GM23248 (cell line): Measurements from ENCODE around the gene KCNG4. TPM values are rescaled to one million over a fixed set of nuclear protein-coding genes. Genes with fewer than 3 reads are reported as not detected.
A peak's percentile ranks its signal among the peaks of the same experiment; 100 is the strongest.

Source experiments
- DNase-seq: peaks from one replicate; pipeline ENCODE4 v3.0.0-alpha.2; 2015
- H2AFZ ChIP-seq: fragments of 200-600 bp; sonication (generic); 2 replicates; pipeline ENCODE4 v1.6.1; 2016; ENCODE audit warnings: antibody characterized with exemption
- H3F3A ChIP-seq: fragments of 200-600 bp; sonication (generic); 2 replicates; pipeline ENCODE4 v1.6.1; 2016; ENCODE audit warnings: mild to moderate bottlenecking, antibody characterized with exemption, mixed run types; ENCODE audit not compliant: insufficient read depth
- H3K27ac ChIP-seq: fragments of 200-600 bp; sonication (generic); 2 replicates; pipeline ENCODE4 v1.5.1; 2016; ENCODE audit warnings: mild to moderate bottlenecking
- H3K27me3 ChIP-seq: fragments of 200-600 bp; sonication (generic); replicated peaks from 2 replicates; pipeline ENCODE4 v1.6.1; 2016; ENCODE audit warnings: mild to moderate bottlenecking; ENCODE audit not compliant: insufficient read depth
- H3K36me3 ChIP-seq: fragments of 200-600 bp; sonication (generic); 2 replicates; pipeline ENCODE4 v1.6.1; 2016; ENCODE audit warnings: low read depth, mild to moderate bottlenecking
- H3K4me1 ChIP-seq: fragments of 200-600 bp; sonication (generic); 2 replicates; pipeline ENCODE4 v1.6.1; 2016; ENCODE audit warnings: mild to moderate bottlenecking; ENCODE audit not compliant: insufficient read depth
- H3K4me2 ChIP-seq: fragments of 200-600 bp; sonication (generic); one replicate; pipeline ENCODE4 v1.6.1; 2016; ENCODE audit warnings: mild to moderate bottlenecking; ENCODE audit not compliant: unreplicated experiment
- H3K4me3 ChIP-seq: fragments of 200-600 bp; sonication (generic); 2 replicates; pipeline ENCODE4 v1.5.1; 2016; ENCODE audit warnings: mild to moderate bottlenecking
- H3K79me2 ChIP-seq: fragments of 200-600 bp; sonication (generic); 2 replicates; pipeline ENCODE4 v1.6.1; 2016; ENCODE audit warnings: mild to moderate bottlenecking; ENCODE audit not compliant: insufficient read depth
- H3K9ac ChIP-seq: fragments of 200-600 bp; sonication (generic); 2 replicates; pipeline ENCODE4 v1.6.1; 2016; ENCODE audit warnings: mild to moderate bottlenecking
- H3K9me2 ChIP-seq: fragments of 200-600 bp; sonication (generic); 2 replicates; pipeline ENCODE4 v1.6.1; 2016; ENCODE audit warnings: mixed run types, mild to moderate bottlenecking, moderate library complexity; ENCODE audit not compliant: insufficient read depth
- H3K9me3 ChIP-seq: fragments of 200-600 bp; sonication (generic); one replicate; pipeline ENCODE4 v1.6.1; 2017; ENCODE audit warnings: low read depth
- H4K20me1 ChIP-seq: fragments of 200-600 bp; sonication (generic); 2 replicates; pipeline ENCODE4 v1.6.0; 2016; ENCODE audit not compliant: insufficient read depth
- EZH2 ChIP-seq: fragments of 200-600 bp; sonication (generic); IDR thresholded peaks from 2 replicates; pipeline ENCODE4 v1.6.1; 2018; ENCODE audit warnings: antibody characterized with exemption, mild to moderate bottlenecking; ENCODE audit not compliant: insufficient read depth, poor library complexity, severe bottlenecking
- EZH2phosphoT487 ChIP-seq: fragments of 200-600 bp; sonication (generic); IDR thresholded peaks from 2 replicates; pipeline ENCODE4 v1.6.1; 2018; ENCODE audit warnings: antibody characterized with exemption, moderate library complexity, mild to moderate bottlenecking, low read depth; ENCODE audit not compliant: insufficient read depth
- WGBS, 2 experiments: methylation state at CpG; one replicate each; pipeline ENCODE4 v1.1.6; 2015 to 2017; ENCODE audit warnings: low lambda C conversion rate in 2 of 2, low coverage in 1 of 2; ENCODE audit errors: missing lambda C conversion rate in 2 of 2; 5-methylcytosine and 5-hydroxymethylcytosine counted together
- in situ Hi-C: fragments of 300-500 bp; cut with MboI; formaldehyde crosslinking; loops from 2 replicates; pipeline ENCODE4 v1.15.0; 2020
- polyA plus RNA-seq: library from polyadenylated mRNA; unstranded; fragments of >200 nt; fragmentation: Nextera tagmentation; extraction: Ambion mirVana; gene quantifications from 2 replicates; pipeline ENCODE4 v1.2.1, GENCODE V29; 2016
- total RNA-seq: library from RNA; depleted of rRNA; stranded (reverse); fragments of >200 nt; shearing (Covaris generic); gene quantifications from 2 replicates; pipeline ENCODE4 v1.2.3, GENCODE V29; 2014

The KCNG4 gene
- total and polyA plus RNA-seq, 2 experiments from 2014 or later, result not detected

DNA sequence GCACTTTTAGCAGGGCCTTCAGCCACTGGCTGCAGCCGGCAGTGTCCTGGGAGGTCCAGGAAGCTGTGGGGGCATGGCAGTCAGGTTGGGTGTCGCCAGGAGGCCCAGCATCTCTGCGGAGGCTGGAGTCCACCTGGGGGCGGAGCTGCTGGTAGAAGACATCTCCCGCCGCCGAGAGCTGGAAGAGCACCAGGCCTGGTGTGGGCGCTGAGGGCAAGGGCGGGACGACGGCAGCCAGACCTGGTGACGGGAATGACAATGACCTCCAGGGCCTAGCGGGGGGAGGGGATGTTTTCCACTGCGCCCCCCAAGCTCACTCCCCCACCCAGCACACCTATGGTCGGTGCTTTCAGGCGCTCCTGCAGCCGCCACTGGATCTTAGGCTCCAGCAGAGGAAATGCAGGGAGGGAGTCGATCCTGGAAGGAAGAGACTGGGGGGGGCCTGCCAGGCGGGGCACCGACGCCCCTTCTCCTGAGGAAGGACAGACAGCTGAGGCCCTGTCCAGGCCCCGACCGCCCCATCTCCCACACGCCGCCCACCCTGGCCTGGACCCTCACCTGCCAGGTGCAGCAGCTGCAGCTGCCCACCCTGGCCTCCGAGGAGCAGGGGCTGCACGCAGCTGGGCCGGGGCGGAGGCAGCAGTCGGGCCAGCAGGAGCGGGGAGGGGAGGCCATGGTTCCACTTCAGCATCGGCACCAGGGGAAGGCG, 60.0 kb downstream of the KCNG4 start:
- no peaks in the 10 kb centered on the region for H3K36me3 ChIP-seq
- in situ Hi-C loops, result no loop called here
- H4K20me1 ChIP-seq, result no peaks in the 10 kb centered on the region; the same call in 1 of the 2 replicates
- DNase-seq, result no peak
- no peak overlapping the region for H3K27ac ChIP-seq
- H3K9ac ChIP-seq, result no peak overlapping the region
- H3K79me2 ChIP-seq, result peaks cover 13% of the 10 kb centered on the region
- no peaks in the 10 kb centered on the region for H3K9me3 ChIP-seq
- no peaks in the 10 kb centered on the region for H3K9me2 ChIP-seq
- H2AFZ ChIP-seq, result no peak overlapping the region
- H3F3A ChIP-seq, result peaks cover 10% of the 10 kb centered on the region; the same call in 1 of the 2 replicates
- H3K4me2 ChIP-seq, result no peak overlapping the region
- H3K27me3 ChIP-seq, result no peaks in the 10 kb centered on the region
- H3K4me1 ChIP-seq, result peaks cover 21% of the 10 kb centered on the region
- H3K4me3 ChIP-seq, result no peak overlapping the region
- TF ChIP-seq EZH2phosphoT487, result no peak
- no peak for TF ChIP-seq EZH2
- 94 to 96% methylated on average over 14 to 33 of the region's 33 CpGs for WGBS, 2 experiments

DNA sequence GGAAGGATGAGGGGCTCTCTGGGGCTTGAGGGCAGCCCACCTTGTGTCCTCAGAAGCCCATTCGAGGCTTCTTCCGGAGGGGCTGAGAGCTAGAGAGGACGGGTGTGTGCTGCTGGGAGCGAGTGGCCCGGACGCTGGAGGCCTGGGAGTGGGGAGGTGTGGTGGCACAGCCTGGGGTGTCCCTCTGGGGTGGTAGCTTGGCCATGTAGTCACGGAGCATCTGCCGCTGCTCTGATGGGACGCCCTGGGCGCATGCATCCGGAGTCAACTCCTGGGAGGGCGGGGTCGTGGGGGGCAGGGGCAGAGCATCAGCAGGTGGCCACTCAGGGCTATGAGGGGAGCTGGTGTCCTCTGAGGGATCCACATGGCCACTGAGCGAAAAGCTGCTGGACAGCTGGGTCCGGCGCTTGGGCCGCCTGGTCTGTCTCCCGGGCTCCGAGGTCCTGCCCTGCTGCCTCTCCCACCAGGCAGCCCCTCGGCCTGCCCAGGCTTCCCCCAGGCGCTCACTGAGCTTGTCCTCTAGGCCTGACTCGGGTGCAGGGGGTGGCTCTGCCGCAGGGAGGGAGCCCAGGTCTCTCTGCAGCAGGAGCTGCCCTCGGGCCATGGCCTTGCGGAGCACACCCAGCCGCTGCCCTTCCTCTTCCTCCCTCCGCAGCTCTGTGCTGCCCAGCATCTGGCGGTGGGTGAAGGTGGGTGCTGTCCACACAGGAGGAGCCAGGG, 60.8 kb downstream of the KCNG4 start:
- in situ Hi-C loops, result no loop called here
- no peak overlapping the region for H3K4me2 ChIP-seq
- no peaks in the 10 kb centered on the region for H3K36me3 ChIP-seq

DNA sequence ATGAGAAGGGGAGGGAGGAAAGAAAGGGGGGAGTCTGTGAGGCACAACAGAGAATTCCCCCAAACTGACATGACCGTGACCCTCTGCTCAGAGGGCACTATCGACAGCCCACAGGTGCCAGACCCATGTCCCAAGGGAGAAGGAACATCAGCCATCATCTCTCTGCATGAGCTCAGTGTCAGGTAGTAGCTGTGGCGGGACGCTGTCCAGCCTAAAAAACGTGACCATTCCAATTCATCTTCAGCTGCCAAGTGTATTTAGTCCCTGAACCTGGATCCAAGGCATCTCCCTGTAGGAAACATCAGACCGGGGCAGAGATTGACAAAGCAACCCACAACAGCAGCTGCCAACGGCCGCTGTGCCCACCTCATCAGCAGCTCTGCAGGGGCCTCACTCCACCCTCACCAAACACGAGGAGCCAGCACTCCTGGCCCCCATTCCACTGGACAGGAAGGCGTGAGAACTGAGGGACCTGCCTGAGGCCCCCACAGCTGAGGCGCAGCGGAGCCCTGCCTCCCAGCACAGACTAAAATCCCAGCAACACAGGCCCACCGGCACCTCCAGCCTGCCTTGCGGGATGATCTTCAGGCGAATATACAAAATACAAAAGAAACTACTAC, 61.6 kb downstream of the KCNG4 start:
- TF ChIP-seq EZH2 (no peak), EZH2phosphoT487 (no peak)
- no peaks in the 10 kb centered on the region for H3K36me3 ChIP-seq
- H3K27ac ChIP-seq, result peak overlapping the region; percentile 60
- H3K4me1 ChIP-seq, result peaks cover 21% of the 10 kb centered on the region
- no peaks in the 10 kb centered on the region for H4K20me1 ChIP-seq
- peak overlapping the region; percentile 43; the same call in 1 of the 2 replicates for H3K9ac ChIP-seq
- H3K79me2 ChIP-seq, result no peaks in the 10 kb centered on the region
- H2AFZ ChIP-seq, result no peak overlapping the region
- no peaks in the 10 kb centered on the region for H3K9me3 ChIP-seq
- H3K27me3 ChIP-seq, result no peaks in the 10 kb centered on the region
- WGBS, 2 experiments, result 83 to 87% methylated on average over 15 of the region's 15 CpGs
- no peak for DNase-seq
- H3F3A ChIP-seq, result peaks cover 10% of the 10 kb centered on the region; the same call in 1 of the 2 replicates
- in situ Hi-C loops, result no loop called here
- H3K9me2 ChIP-seq, result no peaks in the 10 kb centered on the region
- H3K4me3 ChIP-seq, result no peak overlapping the region
- H3K4me2 ChIP-seq, result no peak overlapping the region

More for the DNA sequence above, 60.8 kb downstream of the KCNG4 start:
- Histone ChIP-seq H3K79me2 (peaks cover 6% of the 10 kb centered on the region), H2AFZ (no peak overlapping the region), H3K4me3 (no peak overlapping the region), H3K9me3 (no peaks in the 10 kb centered on the region), H3K9me2 (no peaks in the 10 kb centered on the region), H4K20me1 (no peaks in the 10 kb centered on the region; the same call in 1 of the 2 replicates), H3F3A (peaks cover 10% of the 10 kb centered on the region; the same call in 1 of the 2 replicates), H3K9ac (no peak overlapping the region), H3K27me3 (no peaks in the 10 kb centered on the region), H3K4me1 (peaks cover 21% of the 10 kb centered on the region), H3K27ac (no peak overlapping the region)
- TF ChIP-seq EZH2 (no peak), EZH2phosphoT487 (no peak)
- DNase-seq, result no peak
- WGBS, 2 experiments, result 88 to 91% methylated on average over 28 of the region's 28 CpGs

DNA sequence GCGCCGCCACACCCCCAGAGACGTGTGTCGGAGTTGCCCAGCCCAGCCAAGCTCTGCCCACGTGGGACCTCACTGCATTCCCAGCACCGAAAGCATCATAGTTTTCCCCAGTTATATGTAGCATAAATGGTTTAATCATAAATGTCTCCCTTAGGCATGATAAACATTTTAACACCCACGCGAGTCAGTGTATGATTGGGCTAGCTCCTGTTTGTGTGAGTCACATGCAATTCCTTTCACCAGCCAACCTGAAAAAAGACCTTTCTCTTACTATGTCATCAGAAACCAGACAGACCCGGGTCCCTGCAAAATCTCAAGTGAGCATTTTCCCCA, 62.1 kb downstream of the KCNG4 start:
- no peaks in the 10 kb centered on the region for H3K79me2 ChIP-seq
- peak overlapping the region; percentile 60 for H3K27ac ChIP-seq
- no peaks in the 10 kb centered on the region for H3K9me2 ChIP-seq
- H3K9me3 ChIP-seq, result no peaks in the 10 kb centered on the region
- no peaks in the 10 kb centered on the region for H4K20me1 ChIP-seq
- no peak for TF ChIP-seq EZH2phosphoT487
- TF ChIP-seq EZH2, result no peak
- peak; percentile 78 for DNase-seq
- no peaks in the 10 kb centered on the region for H3K27me3 ChIP-seq
- H3K4me2 ChIP-seq, result no peak overlapping the region
- H3K9ac ChIP-seq, result peak overlapping the region; percentile 43; the same call in 1 of the 2 replicates
- H3K4me1 ChIP-seq, result peaks cover 21% of the 10 kb centered on the region
- no peak overlapping the region for H3K4me3 ChIP-seq
- in situ Hi-C loops, result no loop called here
- 27 to 28% methylated on average over 9 of the region's 9 CpGs for WGBS, 2 experiments
- H3F3A ChIP-seq, result peaks cover 10% of the 10 kb centered on the region; the same call in 1 of the 2 replicates
- no peaks in the 10 kb centered on the region for H3K36me3 ChIP-seq
- H2AFZ ChIP-seq, result no peak overlapping the region
